DND-41 (cell line): ENCODE data around the gene PCDHGB2.

Source experiments
- CTCF ChIP-seq: IDR thresholded peaks from 2 replicates; pipeline ENCODE4 v1.5.1; 2012; ENCODE audit warnings: borderline replicate concordance, low read length, moderate library complexity, mild to moderate bottlenecking; ENCODE audit not compliant: poor library complexity, severe bottlenecking; ENCODE audit errors: extremely low read depth
- EZH2 ChIP-seq: IDR thresholded peaks from 3 replicates; pipeline ENCODE4 v1.6.1; 2012; ENCODE audit warnings: borderline replicate concordance, low read depth, mild to moderate bottlenecking, moderate library complexity, low read length, inconsistent platforms; ENCODE audit not compliant: severe bottlenecking

GRCh38 chr5:141409598-141410306 lies 50.0 kb downstream of the PCDHGB2 start:
- TF ChIP-seq CTCF (no peak), EZH2 (no peak)
